ENCODE measurements around the gene SUMO2. TPM values are rescaled to one million over a fixed set of nuclear protein-coding genes. Genes with fewer than 3 reads are reported as not detected.
A peak's percentile ranks its signal among the peaks of the same experiment; 100 is the strongest.

The SUMO2 gene
- total and polyA plus RNA-seq, 2 experiments from 2014 or later, result 91.3 to 485 TPM

GRCh38 chr17:75155191-75155601 is 27.6 kb downstream of the SUMO2 start:
- Histone ChIP-seq H3K36me3 (no peaks in the 10 kb centered on the region), H3K4me1 (ENCODE audit: low read depth) (peaks cover 7% of the 10 kb centered on the region), H3K9me3 (ENCODE audit: low read depth) (no peaks in the 10 kb centered on the region), H3K4me3 (no peak overlapping the region), H3K27ac (peak overlapping the region; percentile 41), H3K27me3 (no peaks in the 10 kb centered on the region)
- TF ChIP-seq, protein P1, sequence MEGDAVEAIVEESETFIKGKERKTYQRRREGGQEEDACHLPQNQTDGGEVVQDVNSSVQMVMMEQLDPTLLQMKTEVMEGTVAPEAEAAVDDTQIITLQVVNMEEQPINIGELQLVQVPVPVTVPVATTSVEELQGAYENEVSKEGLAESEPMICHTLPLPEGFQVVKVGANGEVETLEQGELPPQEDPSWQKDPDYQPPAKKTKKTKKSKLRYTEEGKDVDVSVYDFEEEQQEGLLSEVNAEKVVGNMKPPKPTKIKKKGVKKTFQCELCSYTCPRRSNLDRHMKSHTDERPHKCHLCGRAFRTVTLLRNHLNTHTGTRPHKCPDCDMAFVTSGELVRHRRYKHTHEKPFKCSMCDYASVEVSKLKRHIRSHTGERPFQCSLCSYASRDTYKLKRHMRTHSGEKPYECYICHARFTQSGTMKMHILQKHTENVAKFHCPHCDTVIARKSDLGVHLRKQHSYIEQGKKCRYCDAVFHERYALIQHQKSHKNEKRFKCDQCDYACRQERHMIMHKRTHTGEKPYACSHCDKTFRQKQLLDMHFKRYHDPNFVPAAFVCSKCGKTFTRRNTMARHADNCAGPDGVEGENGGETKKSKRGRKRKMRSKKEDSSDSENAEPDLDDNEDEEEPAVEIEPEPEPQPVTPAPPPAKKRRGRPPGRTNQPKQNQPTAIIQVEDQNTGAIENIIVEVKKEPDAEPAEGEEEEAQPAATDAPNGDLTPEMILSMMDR (IDR thresholded peaks at IDR 0.05; ENCODE audit: low read depth, low read length), result no peak
- DNase-seq (ENCODE audit: low read depth in 1 of 2, low spot score in 1 of 2), result no peak

GRCh38 chr17:75154195-75155106 is 28.3 kb downstream of the SUMO2 start, which contains the start of gene JPT1:
TSS of gene JPT1 (minus strand) at chr17:75154512. CDS start at chr17:75154397, 115 bp downstream.
- DNase-seq (ENCODE audit: low read depth in 1 of 2, low spot score in 1 of 2), result peak; percentile 99
- Histone ChIP-seq H3K4me3 (peak within 1 kb of the TSS; percentile 94), H3K9me3 (ENCODE audit: low read depth) (no peaks in the 10 kb centered on the region), H3K27ac (peak within 1 kb of the TSS; percentile 88), H3K4me1 (ENCODE audit: low read depth) (peaks cover 7% of the 10 kb centered on the region), H3K36me3 (no peaks in the 10 kb centered on the region), H3K27me3 (no peaks in the 10 kb centered on the region)
- TF ChIP-seq, protein P1 (IDR thresholded peaks at IDR 0.05; ENCODE audit: low read depth, low read length), result no peak

- Histone ChIP-seq H3K4me3 (peak overlapping the region; percentile 94), H3K4me1 (ENCODE audit: low read depth) (peaks cover 7% of the 10 kb centered on the region), H3K9me3 (ENCODE audit: low read depth) (no peaks in the 10 kb centered on the region), H3K27me3 (no peaks in the 10 kb centered on the region), H3K36me3 (no peaks in the 10 kb centered on the region), H3K27ac (peak overlapping the region; percentile 88)
- DNase-seq (ENCODE audit: low read depth in 1 of 2, low spot score in 1 of 2), result no peak
- TF ChIP-seq, protein P1 (IDR thresholded peaks at IDR 0.05; ENCODE audit: low read depth, low read length), result no peak
These were observed 29.0 kb downstream of the SUMO2 start for GRCh38 chr17:75153780-75154194.

DNA sequence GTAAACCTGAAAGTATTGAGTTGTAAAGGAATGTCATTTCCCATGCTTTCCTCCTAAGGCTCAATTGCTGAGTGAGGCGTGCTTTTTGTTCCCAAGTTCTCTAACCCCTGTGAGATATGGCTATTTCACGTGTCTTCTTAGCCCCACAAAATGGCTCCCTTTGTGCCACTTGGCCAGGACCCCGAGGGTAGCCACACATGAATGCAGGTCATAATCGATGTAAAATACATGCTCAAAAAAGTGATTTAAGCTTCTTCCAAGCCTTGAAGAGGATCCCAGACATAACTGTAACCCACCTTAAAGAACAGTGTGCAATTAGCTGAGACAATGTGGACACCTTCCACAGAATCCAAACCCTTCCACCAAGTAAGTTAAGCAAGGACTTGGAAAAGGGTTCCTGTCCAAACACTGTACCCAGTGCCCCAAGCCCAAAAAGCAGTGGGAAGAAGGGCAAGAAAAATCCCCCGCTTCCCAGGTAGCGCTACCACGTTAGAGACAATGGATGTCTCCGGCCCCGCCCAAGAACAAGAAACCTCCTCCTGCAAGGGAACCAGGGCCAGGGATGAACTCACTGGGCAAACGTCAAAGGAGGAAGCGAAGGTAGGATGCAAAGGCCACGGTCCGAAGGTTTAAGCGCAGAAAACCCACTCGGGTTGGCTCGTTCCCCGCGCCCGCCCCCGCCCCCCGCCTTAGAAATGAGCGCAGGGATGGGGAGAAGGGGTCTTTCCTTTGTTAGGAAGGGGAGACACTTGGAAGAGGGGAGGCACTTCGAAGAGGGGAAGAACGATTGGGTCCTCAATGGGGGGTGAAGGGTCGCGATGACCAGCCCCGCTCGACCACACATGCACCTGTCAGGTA is 29.6 kb downstream of the SUMO2 start:
- Histone ChIP-seq H3K4me1 (ENCODE audit: low read depth) (peaks cover 7% of the 10 kb centered on the region), H3K36me3 (peaks cover 3% of the 10 kb centered on the region), H3K27me3 (no peaks in the 10 kb centered on the region), H3K27ac (no peak overlapping the region), H3K9me3 (ENCODE audit: low read depth) (no peaks in the 10 kb centered on the region), H3K4me3 (peak overlapping the region; percentile 94)
- TF ChIP-seq, protein P1 (IDR thresholded peaks at IDR 0.05; ENCODE audit: low read depth, low read length), result no peak
- DNase-seq (ENCODE audit: low read depth in 1 of 2, low spot score in 1 of 2), result peak; percentile 24 to 38

GRCh38 chr17:75152523-75152921 is 30.2 kb downstream of the SUMO2 start:
- Histone ChIP-seq H3K27me3 (no peaks in the 10 kb centered on the region), H3K27ac (no peak overlapping the region), H3K4me3 (peak overlapping the region; percentile 94), H3K9me3 (ENCODE audit: low read depth) (no peaks in the 10 kb centered on the region), H3K4me1 (ENCODE audit: low read depth) (peaks cover 7% of the 10 kb centered on the region), H3K36me3 (peaks cover 8% of the 10 kb centered on the region)
- TF ChIP-seq, protein P1 (IDR thresholded peaks at IDR 0.05; ENCODE audit: low read depth, low read length), result no peak
- DNase-seq (ENCODE audit: low read depth in 1 of 2, low spot score in 1 of 2), result peak in 1 of 2 donors; percentile 9

Data from cardiac muscle cell (in vitro differentiated cells and primary cell).